GM19328 (cell line): ENCODE data around the gene NPY5R.

Experiments used
- ATAC-seq: cut with Tn5 transposase; IDR thresholded peaks from one replicate; pipeline ENCODE4 v1.9.1; 2021; ENCODE audit warnings: mild to moderate bottlenecking, moderate library complexity; ENCODE audit not compliant: unreplicated experiment

NPY5R gene

DNA sequence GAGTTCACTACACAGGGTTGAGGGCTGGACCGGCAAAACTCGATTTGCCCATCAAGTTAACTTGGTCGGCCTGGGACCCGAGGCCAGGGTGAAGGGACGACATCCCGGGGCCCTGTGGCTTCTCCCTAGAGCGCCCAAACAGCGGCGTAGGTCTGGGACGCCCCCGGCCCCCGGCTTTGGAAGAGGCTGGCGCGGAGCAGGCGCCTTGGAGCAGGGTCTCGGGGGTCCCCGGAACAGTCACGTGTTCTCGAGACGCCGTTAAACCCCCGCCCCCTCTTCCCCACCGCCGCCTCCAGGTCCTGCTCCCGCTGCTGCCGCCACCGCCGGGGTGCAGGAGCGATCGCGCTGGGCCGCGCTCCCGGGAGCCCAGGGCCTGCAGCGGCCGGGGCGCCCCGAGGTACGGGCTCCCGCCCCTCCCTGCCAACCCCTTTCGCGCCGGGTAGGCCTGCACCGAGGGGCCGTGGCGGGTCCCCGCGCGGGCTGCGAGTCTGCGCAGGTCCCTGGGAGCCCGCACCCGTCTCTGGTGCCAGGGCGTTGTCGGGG, at the start of gene NPY5R:
TSS of gene NPY5R (plus strand) at position 289 of the 543 bp plus-strand sequence. CDS start 6,382 bp downstream, outside the sequence.
- ATAC-seq, result no peak

GRCh38 chr4:163295138-163295537, 48.6 kb upstream of the NPY5R start:
- ATAC-seq, result no peak

GRCh38 chr4:163300445-163300844, 43.2 kb upstream of the NPY5R start:
- ATAC-seq, result no peak

- ATAC-seq, result no peak
Measured at GRCh38 chr4:163303069-163303468, 40.6 kb upstream of the NPY5R start.

GRCh38 chr4:163309466-163309865, 34.2 kb upstream of the NPY5R start:
- ATAC-seq, result no peak

DNA sequence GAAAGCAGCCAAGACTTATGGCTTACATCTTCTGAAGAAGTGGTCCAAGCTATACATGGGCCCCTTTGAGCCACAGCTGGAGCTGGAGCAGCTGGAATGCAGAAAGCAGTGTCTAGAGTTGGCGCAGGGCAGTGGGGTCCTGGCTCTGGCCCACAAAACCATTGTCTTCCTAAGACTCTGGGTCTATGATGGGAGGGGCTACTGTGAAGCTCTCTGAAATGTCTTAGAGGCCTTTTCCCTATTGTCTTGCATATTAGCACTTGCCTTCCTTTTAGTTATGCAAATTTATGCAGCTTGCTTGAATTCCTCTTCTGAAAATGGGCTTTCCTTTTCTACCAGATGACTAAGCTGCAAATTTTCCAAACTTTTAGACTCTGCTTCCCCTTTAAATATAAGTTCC, 26.6 kb upstream of the NPY5R start:
- ATAC-seq, result no peak

DNA sequence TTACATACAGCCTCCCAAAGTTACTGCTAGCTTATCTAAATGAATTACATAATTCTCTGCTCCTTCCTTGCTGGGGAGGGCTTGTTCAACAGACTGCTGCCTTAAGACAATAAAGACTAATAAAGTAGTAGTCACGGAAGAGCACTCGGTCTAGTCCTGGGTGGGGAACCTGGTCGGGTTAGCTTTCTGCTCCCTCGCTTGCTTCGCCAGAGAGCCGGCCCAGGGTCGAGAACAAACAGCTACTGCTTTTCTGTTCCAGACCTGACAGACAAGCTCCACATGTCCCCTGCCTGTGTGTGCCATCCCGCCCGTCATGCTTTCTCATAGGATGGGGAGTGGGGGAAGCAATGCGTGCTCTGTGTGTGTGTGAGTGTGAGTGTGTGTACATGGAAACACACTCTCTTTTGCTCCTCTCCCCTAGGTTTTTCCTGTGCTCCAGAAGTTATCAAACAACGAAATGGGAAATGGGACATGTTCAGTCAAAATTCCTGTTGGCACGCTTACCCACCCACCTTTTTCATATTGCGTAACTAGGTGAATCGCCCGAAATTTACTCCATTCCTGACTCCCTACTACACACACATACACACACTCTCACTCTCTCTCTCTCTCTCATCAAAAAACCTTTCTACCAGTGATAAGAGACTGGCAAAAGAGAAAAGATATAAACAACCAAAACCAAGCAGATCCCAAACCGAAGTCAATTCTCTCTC, 12.6 kb upstream of the NPY5R start:
- no peak for ATAC-seq

DNA sequence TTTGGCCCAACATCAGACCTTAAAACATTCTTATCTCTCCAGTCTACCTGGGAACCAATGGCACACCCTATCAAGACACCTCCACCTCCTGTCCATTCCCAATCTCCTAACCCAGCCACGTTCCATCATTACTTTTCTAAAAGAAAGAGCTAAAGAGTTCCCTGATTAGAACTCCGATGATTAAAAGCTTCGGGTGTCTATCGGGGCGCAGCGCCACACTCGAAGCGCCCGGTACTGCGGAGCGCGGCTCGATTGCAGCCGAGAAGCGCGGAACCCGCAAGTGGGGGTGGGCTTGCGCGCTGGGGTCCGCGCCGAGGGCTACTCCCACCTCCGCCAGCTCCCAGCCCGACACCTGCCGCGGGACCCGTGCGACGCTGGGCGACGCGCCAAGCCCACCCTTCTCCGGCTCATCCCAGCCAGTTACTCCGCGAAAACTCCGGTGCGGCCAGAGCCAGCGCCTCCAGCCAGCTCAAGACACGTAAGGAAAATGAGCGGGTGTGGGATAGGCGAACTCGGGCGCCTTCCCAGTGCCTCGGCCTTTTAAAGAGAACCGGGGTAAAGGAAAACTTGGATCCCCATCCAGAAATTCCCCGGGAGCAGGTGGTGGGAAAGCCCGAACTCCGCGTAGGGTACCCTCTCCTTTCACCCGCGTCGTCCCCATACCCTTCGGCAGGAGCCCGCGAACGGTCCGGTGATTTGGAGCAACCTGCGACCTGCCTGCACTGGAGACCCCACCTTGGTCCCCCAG, 11.9 kb upstream of the NPY5R start:
- ATAC-seq, result no peak

DNA sequence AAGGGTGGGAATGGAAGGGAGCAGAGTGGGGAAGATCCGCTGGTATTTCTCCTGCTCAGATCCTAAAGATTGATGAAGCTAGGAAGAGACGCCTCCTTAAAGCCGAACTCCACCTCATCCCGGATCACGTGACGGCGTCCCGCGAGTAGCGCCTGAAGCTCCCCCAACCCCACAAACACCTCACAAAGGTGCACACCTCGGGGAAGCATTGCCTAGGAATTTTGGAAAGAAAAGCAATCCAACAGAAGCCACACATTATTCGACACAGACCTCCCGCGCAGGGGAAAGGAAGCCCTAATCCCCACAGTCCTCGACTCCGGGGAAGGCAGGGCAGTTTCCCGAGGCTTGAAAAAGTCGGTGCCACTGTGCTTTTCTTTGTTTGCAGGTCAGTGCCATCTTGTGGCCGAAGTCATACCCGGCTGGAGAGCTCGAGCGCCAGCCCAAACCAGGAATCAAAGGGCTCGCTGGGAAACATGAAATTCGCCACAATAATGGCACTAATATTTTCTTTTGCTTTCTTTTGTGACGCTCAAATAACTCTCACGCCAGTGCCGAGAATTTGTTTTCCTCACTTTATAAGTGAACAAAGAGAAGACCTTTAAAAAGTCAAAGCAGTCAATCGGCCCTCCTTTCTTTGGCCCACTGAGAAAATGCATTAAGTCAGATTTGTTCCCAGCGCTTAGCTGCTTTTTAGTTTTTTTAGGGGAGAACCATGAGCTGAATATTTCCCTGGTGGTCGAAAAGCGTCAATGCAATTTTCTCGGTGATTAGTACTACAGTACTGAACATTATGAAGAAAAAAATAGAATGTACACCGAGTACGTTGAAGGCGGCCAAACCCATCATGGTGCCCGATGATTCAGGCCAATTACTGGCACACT, 10.9 kb upstream of the NPY5R start, which contains the start of gene NPY1R:
TSS of gene NPY1R (minus strand) at position 71 of the 881 bp plus-strand sequence. CDS start 6,042 bp downstream, outside the sequence.
- ATAC-seq, result peak; percentile 72

DNA sequence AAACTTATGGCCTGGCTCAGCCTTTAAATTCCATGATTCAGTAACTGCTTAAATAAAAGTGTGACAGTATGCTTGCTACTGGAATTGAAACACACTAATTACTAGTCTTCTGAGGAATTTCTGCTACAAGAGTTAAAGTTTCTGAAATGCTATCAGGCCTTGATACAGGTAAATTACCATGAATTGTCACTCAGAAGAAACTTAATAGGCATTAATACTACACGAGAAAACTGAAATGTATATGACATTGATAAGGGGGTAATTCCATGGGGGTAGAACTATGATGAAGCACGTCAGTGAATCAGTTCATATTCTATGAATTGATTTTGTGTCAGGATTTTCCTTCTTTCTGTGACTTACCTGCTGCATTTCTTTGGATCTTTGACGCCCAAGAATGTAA, 8.3 kb upstream of the NPY5R start:
- no peak for ATAC-seq

GRCh38 chr4:163344147-163345125, 744 bp downstream of the NPY5R start:
- no peak for ATAC-seq

- ATAC-seq, result no peak
Measured at GRCh38 chr4:163350672-163351071, 7.0 kb downstream of the NPY5R start.

GRCh38 chr4:163353054-163353453, 9.4 kb downstream of the NPY5R start:
- no peak for ATAC-seq

GRCh38 chr4:163356104-163356503, 12.4 kb downstream of the NPY5R start:
- no peak for ATAC-seq

- ATAC-seq, result no peak
Measured at GRCh38 chr4:163367651-163368050, 24.0 kb downstream of the NPY5R start.

DNA sequence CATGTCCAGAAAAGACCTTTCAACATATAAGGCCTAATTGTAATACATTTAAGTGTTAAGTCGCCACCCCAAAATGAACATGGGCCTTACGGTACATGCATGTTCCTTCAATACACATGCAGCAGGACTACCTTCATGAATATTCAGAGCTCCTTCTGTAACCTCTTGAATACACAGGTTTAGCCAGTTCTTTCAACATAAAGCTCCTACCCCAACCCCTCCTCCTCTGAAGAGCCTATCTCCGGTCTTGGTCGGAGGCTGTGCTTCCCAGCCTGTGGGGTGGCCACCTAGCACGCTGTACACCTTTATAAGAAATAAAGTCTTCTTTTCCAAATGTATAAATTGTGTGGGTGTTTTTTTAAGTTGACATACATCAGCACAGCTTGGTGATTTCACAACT, 28.3 kb downstream of the NPY5R start:
- ATAC-seq, result no peak

DNA sequence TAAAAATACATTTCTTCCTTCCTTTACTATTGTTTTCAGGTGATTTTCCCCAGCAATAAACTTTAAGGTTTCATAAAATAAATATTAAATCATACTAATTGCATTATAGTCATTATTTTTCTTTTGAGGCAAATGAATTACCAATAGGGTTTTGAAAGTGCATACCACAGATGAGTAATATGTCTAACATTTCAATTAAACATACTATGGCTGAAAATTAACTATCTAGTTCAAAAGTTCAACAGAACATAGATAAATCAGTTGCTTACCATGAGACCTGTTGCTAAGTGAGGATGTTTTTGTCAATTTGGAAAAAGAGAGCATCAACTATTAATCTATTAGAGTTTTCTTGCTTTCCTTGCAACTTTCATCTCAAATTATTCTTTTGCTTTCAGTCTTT, 35.0 kb downstream of the NPY5R start:
- ATAC-seq, result no peak

DNA sequence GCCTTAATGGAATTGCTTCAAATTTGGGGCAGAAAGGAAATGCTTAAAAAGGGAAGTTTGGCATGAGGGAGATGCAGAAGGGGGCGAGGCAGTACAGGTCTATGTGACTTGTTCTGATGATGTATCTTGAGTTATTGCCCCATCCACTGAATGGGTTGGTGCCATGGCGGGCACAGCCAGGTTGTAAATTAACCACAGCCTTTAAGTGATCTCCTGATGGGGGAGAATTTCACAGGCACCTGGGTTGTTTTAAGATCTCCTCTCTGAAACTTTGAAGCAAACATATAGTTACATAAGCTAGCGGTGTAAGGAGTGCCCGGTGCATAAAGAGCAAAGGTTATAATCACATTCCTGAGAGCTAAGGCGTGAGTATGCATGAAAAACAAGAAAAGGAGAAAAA, 37.0 kb downstream of the NPY5R start:
- no peak for ATAC-seq

GRCh38 chr4:163382178-163382869, 38.6 kb downstream of the NPY5R start:
- no peak for ATAC-seq
